SK-N-SH treated with all-trans-retinoic acid at 6 μM for 48 hours (cell line): Measurements from ENCODE around the gene ATP8A2.

Experiments
- ATAC-seq: fragments of 200-7000 bp; cut with Tn5 transposase; 3 replicates; pipeline ENCODE4 v1.9.1; 2020; ENCODE audit warnings: mild to moderate bottlenecking, moderate library complexity
- ARNTL ChIP-seq: fragments of 450-650 bp; formaldehyde crosslinking; IDR thresholded peaks from 2 replicates; pipeline ENCODE4 v1.5.0; 2020; ENCODE audit warnings: low read depth, mild to moderate bottlenecking, moderate library complexity, borderline replicate concordance
- BACH2 ChIP-seq: fragments of 250-450 bp; sonication (Bioruptor Pico); IDR thresholded peaks from 2 replicates; pipeline ENCODE4 v1.9.0; 2021; ENCODE audit warnings: mild to moderate bottlenecking, borderline replicate concordance
- CREB5 ChIP-seq: fragments of 250-450 bp; sonication (Bioruptor Pico); IDR thresholded peaks from 2 replicates; pipeline ENCODE4 v1.5.1; 2020; ENCODE audit warnings: low read depth, mild to moderate bottlenecking, moderate library complexity
- CSDC2 ChIP-seq: fragments of 250-450 bp; sonication (Bioruptor Pico); IDR thresholded peaks from 2 replicates; pipeline ENCODE4 v1.5.0; 2020; ENCODE audit warnings: mild to moderate bottlenecking, moderate library complexity
- CSRNP3 ChIP-seq: fragments of 250-450 bp; sonication (Bioruptor Pico); IDR thresholded peaks from 2 replicates; pipeline ENCODE4 v1.5.1; 2021; ENCODE audit warnings: mild to moderate bottlenecking, moderate library complexity
- ESRRG ChIP-seq: fragments of 250-450 bp; sonication (Bioruptor Pico); IDR thresholded peaks from 2 replicates; pipeline ENCODE4 v1.6.1; 2021; ENCODE audit warnings: mild to moderate bottlenecking
- GLIS3 ChIP-seq: fragments of 250-450 bp; sonication (Bioruptor Pico); IDR thresholded peaks from 2 replicates; pipeline ENCODE4 v1.5.0; 2020; ENCODE audit warnings: mild to moderate bottlenecking, moderate library complexity
- ISL1 ChIP-seq: fragments of 250-450 bp; sonication (Bioruptor Pico); IDR thresholded peaks from 2 replicates; pipeline ENCODE4 v2.1.2; 2022; ENCODE audit warnings: mild to moderate bottlenecking, moderate library complexity
- OSR1 ChIP-seq: fragments of 250-450 bp; sonication (Bioruptor Pico); IDR thresholded peaks from 2 replicates; pipeline ENCODE4 v1.8.0; 2022; ENCODE audit warnings: moderate library complexity, mild to moderate bottlenecking, inconsistent platforms
- PATZ1 ChIP-seq: fragments of 250-450 bp; sonication (Bioruptor Pico); IDR thresholded peaks from 2 replicates; pipeline ENCODE4 v1.8.0; 2020; ENCODE audit warnings: mild to moderate bottlenecking, moderate library complexity, borderline replicate concordance
- POU6F1 ChIP-seq: fragments of 250-450 bp; sonication (Bioruptor Pico); IDR thresholded peaks from 2 replicates; pipeline ENCODE4 v1.8.0; 2021; ENCODE audit warnings: low read depth, mild to moderate bottlenecking, moderate library complexity, borderline replicate concordance
- PPARA ChIP-seq: fragments of 250-450 bp; sonication (Bioruptor Pico); IDR thresholded peaks from 2 replicates; pipeline ENCODE4 v1.5.0; 2020; ENCODE audit warnings: mild to moderate bottlenecking, borderline replicate concordance
- RARB ChIP-seq: fragments of 250-450 bp; sonication (Bioruptor Pico); IDR thresholded peaks from 2 replicates; pipeline ENCODE4 v1.8.0; 2021; ENCODE audit warnings: mild to moderate bottlenecking, moderate library complexity
- SNAI2 ChIP-seq: fragments of 250-450 bp; sonication (Bioruptor Pico); IDR thresholded peaks from 2 replicates; pipeline ENCODE4 v1.5.0; 2020; ENCODE audit warnings: mild to moderate bottlenecking, moderate library complexity
- TCF4 ChIP-seq: fragments of 250-450 bp; sonication (Bioruptor Pico); IDR thresholded peaks from 2 replicates; pipeline ENCODE4 v1.8.0; 2021; ENCODE audit warnings: mild to moderate bottlenecking, moderate library complexity, borderline replicate concordance
- TOX ChIP-seq: fragments of 250-450 bp; sonication (Bioruptor Pico); IDR thresholded peaks from 2 replicates; pipeline ENCODE4 v1.8.0; 2021; ENCODE audit warnings: mild to moderate bottlenecking, moderate library complexity, borderline replicate concordance
- TSHZ2 ChIP-seq: fragments of 250-450 bp; sonication (Bioruptor Pico); IDR thresholded peaks from 2 replicates; pipeline ENCODE4 v1.5.0; 2020; ENCODE audit warnings: mild to moderate bottlenecking, moderate library complexity
- ZC3H10 ChIP-seq: fragments of 250-450 bp; sonication (Bioruptor Pico); IDR thresholded peaks from 2 replicates; pipeline ENCODE4 v1.5.1; 2021; ENCODE audit warnings: mild to moderate bottlenecking, moderate library complexity
- ZFP3 ChIP-seq: fragments of 250-450 bp; sonication (Bioruptor Pico); IDR thresholded peaks from 2 replicates; pipeline ENCODE4 v1.5.0; 2020; ENCODE audit warnings: mild to moderate bottlenecking, moderate library complexity
- ZFP30 ChIP-seq: fragments of 450-650 bp; formaldehyde crosslinking; IDR thresholded peaks from 2 replicates; pipeline ENCODE4 v1.5.0; 2022; ENCODE audit warnings: mild to moderate bottlenecking, moderate library complexity
- ZNF565 ChIP-seq: fragments of 450-650 bp; formaldehyde crosslinking; conservative IDR thresholded peaks from 2 replicates; pipeline ENCODE4 v1.5.0; 2020; ENCODE audit warnings: low read depth, mild to moderate bottlenecking, moderate library complexity
- ZNF70 ChIP-seq: fragments of 450-650 bp; formaldehyde crosslinking; IDR thresholded peaks from 2 replicates; pipeline ENCODE4 v1.5.0; 2020; ENCODE audit warnings: mild to moderate bottlenecking, moderate library complexity
- ZNF8 ChIP-seq: fragments of 450-650 bp; formaldehyde crosslinking; IDR thresholded peaks from 2 replicates; pipeline ENCODE4 v1.5.0; 2020; ENCODE audit warnings: mild to moderate bottlenecking, moderate library complexity

The ATP8A2 gene

GRCh38 chr13:25860265-25860664 lies 488.5 kb downstream of the ATP8A2 start (continued):
- no peak for TF ChIP-seq ZNF70
- TF ChIP-seq ISL1 (CRISPR knock-in tag): no peak

GRCh38 chr13:25860862-25861261 lies 489.1 kb downstream of the ATP8A2 start:
- no peak for ATAC-seq
- no peak for TF ChIP-seq ZNF8 (CRISPR knock-in tag)
- no peak for TF ChIP-seq ESRRG (CRISPR knock-in tag)
- TF ChIP-seq ZNF70: no peak
- no peak for TF ChIP-seq ISL1 (CRISPR knock-in tag)
- TF ChIP-seq SNAI2 (CRISPR knock-in tag): no peak
- TF ChIP-seq PATZ1: no peak
- no peak for TF ChIP-seq ZFP30 (CRISPR knock-in tag)
- TF ChIP-seq RARB (CRISPR knock-in tag): no peak
- no peak for TF ChIP-seq BACH2 (CRISPR knock-in tag)
- TF ChIP-seq CSRNP3: no peak
- no peak for TF ChIP-seq ZC3H10 (CRISPR knock-in tag)
- TF ChIP-seq GLIS3 (CRISPR knock-in tag): no peak
- no peak for TF ChIP-seq ZFP3 (CRISPR knock-in tag)
- no peak for TF ChIP-seq TOX (CRISPR knock-in tag)
- TF ChIP-seq PPARA (CRISPR knock-in tag): no peak
- no peak for TF ChIP-seq TSHZ2
- TF ChIP-seq CSDC2 (CRISPR knock-in tag): no peak
- TF ChIP-seq OSR1 (CRISPR knock-in tag): no peak
- no peak for TF ChIP-seq POU6F1
- no peak for TF ChIP-seq ZNF565 (CRISPR knock-in tag)

GRCh38 chr13:25862156-25862555 lies 490.4 kb downstream of the ATP8A2 start:
- no peak for ATAC-seq
- TF ChIP-seq ZFP3 (CRISPR knock-in tag): no peak
- no peak for TF ChIP-seq ZNF70
- no peak for TF ChIP-seq CSDC2 (CRISPR knock-in tag)
- no peak for TF ChIP-seq ESRRG (CRISPR knock-in tag)
- no peak for TF ChIP-seq GLIS3 (CRISPR knock-in tag)
- TF ChIP-seq SNAI2 (CRISPR knock-in tag): no peak
- TF ChIP-seq ZNF565 (CRISPR knock-in tag): no peak
- TF ChIP-seq ARNTL: no peak
- no peak for TF ChIP-seq CREB5 (CRISPR knock-in tag)
- no peak for TF ChIP-seq TOX (CRISPR knock-in tag)
- no peak for TF ChIP-seq ISL1 (CRISPR knock-in tag)
- no peak for TF ChIP-seq ZNF8 (CRISPR knock-in tag)
- TF ChIP-seq OSR1 (CRISPR knock-in tag): no peak
- TF ChIP-seq TCF4: no peak
